Measurements from ENCODE around the gene MASP2.
"Not testable (repeated sequence)": the region's sequence is repeated elsewhere in the genome, so short reads cannot be mapped to it uniquely, and the experiment has no call there.

Gene MASP2

GRCh38 chr1:11067716-11068599 is 20.9 kb upstream of the MASP2 start:
- no peaks in the 10 kb centered on the region for H3K27me3 ChIP-seq
- H3K4me2 ChIP-seq: no peak overlapping the region
- no peak overlapping the region for H3K9ac ChIP-seq
- peaks cover 99% of the 10 kb centered on the region for H3K36me3 ChIP-seq
- H3K27ac ChIP-seq: no peak overlapping the region
- no peak overlapping the region for H3K4me3 ChIP-seq
- no peaks in the 10 kb centered on the region for H3K9me3 ChIP-seq
- 0 out of 2 replicates have a peak, but pooled peaks cover 5% of the 10 kb centered on the region for H3K4me1 ChIP-seq
- H4K20me1 ChIP-seq: peaks cover 12% of the 10 kb centered on the region
- TF ChIP-seq Cebpa-rat (IDR thresholded peaks at IDR 0.05): no peak

- H3K27me3 ChIP-seq: no peaks in the 10 kb centered on the region
- peaks cover 9% of the 10 kb centered on the region for H3K4me1 ChIP-seq
These were observed 18.8 kb upstream of the MASP2 start for GRCh38 chr1:11065796-11066195.

GRCh38 chr1:11064942-11065341 is 17.9 kb upstream of the MASP2 start:
- H3K4me2 ChIP-seq: no peak overlapping the region
- no peak overlapping the region for H3K27ac ChIP-seq
- H3K9me3 ChIP-seq: no peaks in the 10 kb centered on the region
- H3K27me3 ChIP-seq: no peaks in the 10 kb centered on the region
- H4K20me1 ChIP-seq: no peaks in the 10 kb centered on the region
- H3K9ac ChIP-seq: no peak overlapping the region
- peaks cover 78% of the 10 kb centered on the region for H3K36me3 ChIP-seq
- TF ChIP-seq Cebpa-rat (IDR thresholded peaks at IDR 0.05): no peak
- no peak overlapping the region for H3K4me3 ChIP-seq
- peaks cover 12% of the 10 kb centered on the region for H3K4me1 ChIP-seq

More at GRCh38 chr1:11065796-11066195, 18.8 kb upstream of the MASP2 start:
- Histone ChIP-seq H3K9me3 (no peaks in the 10 kb centered on the region), H3K4me2 (no peak overlapping the region), H3K9ac (no peak overlapping the region), H3K27ac (no peak overlapping the region), H4K20me1 (peaks cover 4% of the 10 kb centered on the region; the same call in 1 of the 2 replicates), H3K4me3 (no peak overlapping the region), H3K36me3 (peaks cover 87% of the 10 kb centered on the region)
- TF ChIP-seq Cebpa-rat (IDR thresholded peaks at IDR 0.05): no peak

GRCh38 chr1:11063937-11064537 is 17.0 kb upstream of the MASP2 start:
- not testable (repeated sequence) for H3K9ac ChIP-seq, H3K4me3 ChIP-seq, H3K27ac ChIP-seq, H3K27me3 ChIP-seq, H3K4me2 ChIP-seq, H4K20me1 ChIP-seq, H3K9me3 ChIP-seq
- H3K36me3 ChIP-seq: peaks cover 69% of the 10 kb centered on the region
- H3K4me1 ChIP-seq: peaks cover 12% of the 10 kb centered on the region

- Histone ChIP-seq H3K4me3 (no peak overlapping the region), H3K9me3 (no peaks in the 10 kb centered on the region), H3K27me3 (no peaks in the 10 kb centered on the region), H3K9ac (no peak overlapping the region), H4K20me1 (no peaks in the 10 kb centered on the region), H3K4me2 (no peak overlapping the region), H3K4me1 (peaks cover 22% of the 10 kb centered on the region), H3K27ac (no peak overlapping the region), H3K36me3 (peaks cover 68% of the 10 kb centered on the region)
- no peak for TF ChIP-seq Cebpa-rat (IDR thresholded peaks at IDR 0.05)
These were observed 15.9 kb upstream of the MASP2 start for GRCh38 chr1:11062965-11063401.

GRCh38 chr1:11061652-11062365 is 14.8 kb upstream of the MASP2 start:
- peaks cover 7% of the 10 kb centered on the region for H4K20me1 ChIP-seq
- no peak overlapping the region for H3K27ac ChIP-seq
- TF ChIP-seq Cebpa-rat (IDR thresholded peaks at IDR 0.05): no peak
- H3K4me3 ChIP-seq: no peak overlapping the region
- H3K9ac ChIP-seq: no peak overlapping the region; the same call in 1 of the 2 replicates
- no peak overlapping the region; the same call in 1 of the 2 replicates for H3K4me2 ChIP-seq
- H3K9me3 ChIP-seq: no peaks in the 10 kb centered on the region
- H3K27me3 ChIP-seq: no peaks in the 10 kb centered on the region
- peaks cover 68% of the 10 kb centered on the region for H3K36me3 ChIP-seq
- peaks cover 29% of the 10 kb centered on the region for H3K4me1 ChIP-seq

GRCh38 chr1:11059968-11060830 is 13.2 kb upstream of the MASP2 start, which contains the start of gene SRM:
Gene SRM (minus strand): TSS chr1:11060018. CDS start chr1:11059943, 75 bp downstream.
- peaks cover 29% of the 10 kb centered on the region for H3K4me1 ChIP-seq
- no peaks in the 10 kb centered on the region for H3K27me3 ChIP-seq
- peak within 1 kb of the TSS; percentile 96 for H3K27ac ChIP-seq
- peak within 1 kb of the TSS; percentile 97 for H3K9ac ChIP-seq
- H3K9me3 ChIP-seq: no peaks in the 10 kb centered on the region
- peaks cover 18% of the 10 kb centered on the region for H4K20me1 ChIP-seq
- peak within 1 kb of the TSS; percentile 100 for H3K4me3 ChIP-seq
- peaks cover 66% of the 10 kb centered on the region for H3K36me3 ChIP-seq
- peak within 1 kb of the TSS; percentile 93 for H3K4me2 ChIP-seq
- no peak for TF ChIP-seq Cebpa-rat (IDR thresholded peaks at IDR 0.05)

- Histone ChIP-seq H3K4me2 (peak overlapping the region; percentile 93), H3K9ac (peak overlapping the region; percentile 97), H4K20me1 (peaks cover 21% of the 10 kb centered on the region), H3K27me3 (no peaks in the 10 kb centered on the region), H3K27ac (peak overlapping the region; percentile 96), H3K4me3 (peak overlapping the region; percentile 100), H3K4me1 (peaks cover 29% of the 10 kb centered on the region), H3K36me3 (peaks cover 66% of the 10 kb centered on the region), H3K9me3 (no peaks in the 10 kb centered on the region)
- TF ChIP-seq Cebpa-rat (IDR thresholded peaks at IDR 0.05): no peak
These were observed 12.3 kb upstream of the MASP2 start for GRCh38 chr1:11059155-11059967.
